Hepatocyte (in vitro differentiated cells): ENCODE data around the gene SH3GL2. TPM values are rescaled to one million over a fixed set of nuclear protein-coding genes. Genes with fewer than 3 reads are reported as not detected.
"Not testable (repeated sequence)": the region's sequence is repeated elsewhere in the genome, so short reads cannot be mapped to it uniquely, and the experiment has no call there.

ENCODE experiments used
- DNase-seq: peaks from one replicate; pipeline ENCODE4 v3.0.0-alpha.2; 2016; ENCODE audit warnings: low spot score
- H2AFZ ChIP-seq: fragments of 200-600 bp; sonication (generic); 2 replicates; pipeline ENCODE4 v1.6.0; 2016; ENCODE audit warnings: antibody characterized with exemption, mild to moderate bottlenecking
- H3K27ac ChIP-seq: fragments of 200-600 bp; sonication (generic); 2 replicates; pipeline ENCODE4 v1.5.1; 2016; ENCODE audit warnings: mild to moderate bottlenecking
- H3K27me3 ChIP-seq: fragments of 200-600 bp; sonication (generic); 2 replicates; pipeline ENCODE4 v1.6.1; 2016
- H3K36me3 ChIP-seq: fragments of 200-600 bp; sonication (generic); replicated peaks from 2 replicates; pipeline ENCODE4 v1.5.1; 2016; ENCODE audit warnings: low read depth; ENCODE audit not compliant: insufficient read depth
- H3K4me1 ChIP-seq: fragments of 200-600 bp; sonication (generic); 2 replicates; pipeline ENCODE4 v1.5.1; 2016; ENCODE audit warnings: mild to moderate bottlenecking, moderate library complexity; ENCODE audit not compliant: insufficient read depth
- H3K4me2 ChIP-seq: fragments of 200-600 bp; sonication (generic); 2 replicates; pipeline ENCODE4 v1.6.0; 2016
- H3K4me3 ChIP-seq: fragments of 200-600 bp; sonication (generic); 2 replicates; pipeline ENCODE4 v1.5.1; 2016; ENCODE audit warnings: mild to moderate bottlenecking
- H3K79me2 ChIP-seq: fragments of 200-600 bp; sonication (generic); 2 replicates; pipeline ENCODE4 v1.6.0; 2017; ENCODE audit warnings: mild to moderate bottlenecking
- H3K9me2 ChIP-seq: fragments of 200-600 bp; sonication (generic); replicated peaks from 2 replicates; pipeline ENCODE4 v1.6.0; 2017; ENCODE audit warnings: mild to moderate bottlenecking; ENCODE audit not compliant: insufficient read depth
- H3K9me3 ChIP-seq: fragments of 200-600 bp; sonication (generic); 2 replicates; pipeline ENCODE4 v1.5.1; 2016; ENCODE audit warnings: low read depth, mild to moderate bottlenecking
- H4K20me1 ChIP-seq: fragments of 200-600 bp; sonication (generic); 2 replicates; pipeline ENCODE4 v1.6.0; 2016; ENCODE audit warnings: mild to moderate bottlenecking; ENCODE audit not compliant: insufficient read depth, poor library complexity, severe bottlenecking
- EZH2 ChIP-seq: fragments of 200-600 bp; sonication (generic); IDR thresholded peaks from 2 replicates; pipeline ENCODE4 v1.6.1; 2016; ENCODE audit warnings: antibody characterized with exemption, mild to moderate bottlenecking, borderline replicate concordance
- EZH2phosphoT487 ChIP-seq: fragments of 200-600 bp; sonication (generic); IDR thresholded peaks from one replicate; pipeline ENCODE4 v1.6.1; 2018; ENCODE audit warnings: antibody characterized with exemption, mild to moderate bottlenecking, low read depth, moderate library complexity; ENCODE audit not compliant: unreplicated experiment, severe bottlenecking
- WGBS: methylation state at CpG from one replicate; pipeline ENCODE4 v1.1.6; 2016; ENCODE audit warnings: low lambda C conversion rate; ENCODE audit errors: missing lambda C conversion rate; 5-methylcytosine and 5-hydroxymethylcytosine counted together
- polyA plus RNA-seq: library from polyadenylated mRNA; unstranded; fragments of >200 nt; fragmentation: Nextera tagmentation; extraction: Ambion mirVana; gene quantifications from 2 replicates; pipeline ENCODE4 v1.2.1, GENCODE V29; 2016
- total RNA-seq: library from RNA; depleted of rRNA; stranded (reverse); fragments of >200 nt; gene quantifications from 2 replicates; pipeline ENCODE4 v1.2.3, GENCODE V29; 2014
- TF ChIP-seq, protein P1 (sequence below): fragments of 200-600 bp; sonication (generic); IDR thresholded peaks from 2 replicates; pipeline ENCODE4 v1.5.1; 2016; ENCODE audit warnings: antibody characterized with exemption, mild to moderate bottlenecking; ENCODE audit not compliant: poor library complexity

The SH3GL2 gene
- total and polyA plus RNA-seq, 2 experiments from 2014 or later, result 2.8 to 5.8 TPM

DNA sequence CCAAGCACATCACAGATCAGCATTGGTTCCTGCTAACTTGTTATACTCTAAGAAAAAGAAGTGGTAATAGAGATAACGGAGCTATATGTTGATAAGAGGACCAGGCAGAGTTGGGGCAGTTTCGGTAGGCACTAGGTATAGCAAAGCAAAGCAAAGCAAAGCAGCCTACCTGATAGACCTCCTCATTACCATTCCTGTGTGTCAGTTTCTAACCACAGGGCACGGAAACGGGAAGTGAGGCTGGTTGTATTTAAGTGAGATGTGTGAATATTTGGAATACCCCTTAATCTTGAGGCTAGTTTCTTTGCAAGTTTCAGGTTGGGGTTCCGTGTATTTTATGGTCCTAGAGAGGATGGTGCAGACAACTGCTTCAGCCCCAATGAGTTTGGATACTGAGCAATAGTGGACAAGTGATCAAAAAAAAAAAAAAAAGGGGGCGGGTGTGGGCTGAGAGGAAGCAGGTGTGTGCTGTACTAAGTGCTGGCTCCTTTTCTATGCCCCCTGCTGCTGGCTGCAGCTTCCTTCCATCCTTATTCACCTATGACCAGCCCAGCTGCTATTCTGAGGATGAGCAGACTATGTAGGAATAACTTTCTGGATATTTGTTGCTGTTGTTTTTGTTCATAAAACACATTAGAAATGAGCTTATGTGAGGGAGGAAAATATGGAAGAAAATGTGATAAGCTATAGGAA, 183.3 kb downstream of the SH3GL2 start:
- TF ChIP-seq EZH2, result no peak
- TF ChIP-seq, protein P1, sequence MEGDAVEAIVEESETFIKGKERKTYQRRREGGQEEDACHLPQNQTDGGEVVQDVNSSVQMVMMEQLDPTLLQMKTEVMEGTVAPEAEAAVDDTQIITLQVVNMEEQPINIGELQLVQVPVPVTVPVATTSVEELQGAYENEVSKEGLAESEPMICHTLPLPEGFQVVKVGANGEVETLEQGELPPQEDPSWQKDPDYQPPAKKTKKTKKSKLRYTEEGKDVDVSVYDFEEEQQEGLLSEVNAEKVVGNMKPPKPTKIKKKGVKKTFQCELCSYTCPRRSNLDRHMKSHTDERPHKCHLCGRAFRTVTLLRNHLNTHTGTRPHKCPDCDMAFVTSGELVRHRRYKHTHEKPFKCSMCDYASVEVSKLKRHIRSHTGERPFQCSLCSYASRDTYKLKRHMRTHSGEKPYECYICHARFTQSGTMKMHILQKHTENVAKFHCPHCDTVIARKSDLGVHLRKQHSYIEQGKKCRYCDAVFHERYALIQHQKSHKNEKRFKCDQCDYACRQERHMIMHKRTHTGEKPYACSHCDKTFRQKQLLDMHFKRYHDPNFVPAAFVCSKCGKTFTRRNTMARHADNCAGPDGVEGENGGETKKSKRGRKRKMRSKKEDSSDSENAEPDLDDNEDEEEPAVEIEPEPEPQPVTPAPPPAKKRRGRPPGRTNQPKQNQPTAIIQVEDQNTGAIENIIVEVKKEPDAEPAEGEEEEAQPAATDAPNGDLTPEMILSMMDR, result no peak
- TF ChIP-seq EZH2phosphoT487, result no peak
- no peaks in the 10 kb centered on the region for H3K4me1 ChIP-seq
- H4K20me1 ChIP-seq, result no peaks in the 10 kb centered on the region
- H3K9me3 ChIP-seq, result no peaks in the 10 kb centered on the region
- 65% methylated on average over 6 of the region's 6 CpGs for WGBS
- no peaks in the 10 kb centered on the region for H3K79me2 ChIP-seq
- H3K4me3 ChIP-seq, result no peak overlapping the region
- no peak overlapping the region for H2AFZ ChIP-seq
- no peaks in the 10 kb centered on the region for H3K27me3 ChIP-seq
- H3K4me2 ChIP-seq, result no peak overlapping the region
- no peak overlapping the region for H3K27ac ChIP-seq
- H3K9me2 ChIP-seq, result no peaks in the 10 kb centered on the region
- H3K36me3 ChIP-seq, result no peaks in the 10 kb centered on the region
- DNase-seq, result no peak

DNA sequence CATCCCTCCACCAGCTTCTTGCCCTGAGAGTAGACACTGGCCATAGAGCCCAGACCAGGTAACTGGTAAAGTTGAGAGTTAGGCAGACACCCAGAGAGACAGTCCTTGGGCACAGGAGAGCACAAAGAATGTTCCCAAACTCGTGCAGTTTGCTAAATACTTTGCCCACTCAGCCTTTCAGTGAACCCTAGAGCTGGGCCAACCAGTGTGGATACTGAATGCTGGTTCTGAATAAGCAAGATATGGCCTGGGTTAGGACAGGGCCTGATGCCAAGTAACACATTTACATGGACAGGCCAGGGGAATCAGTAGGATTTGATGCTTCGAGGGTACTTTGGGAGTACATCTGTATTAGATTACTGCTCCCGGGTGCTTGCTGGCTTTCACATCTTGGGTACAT, 185.4 kb downstream of the SH3GL2 start:
- no peaks in the 10 kb centered on the region for H4K20me1 ChIP-seq
- WGBS, result 74% methylated on average over 3 of the region's 3 CpGs
- H3K27me3 ChIP-seq, result no peaks in the 10 kb centered on the region
- no peaks in the 10 kb centered on the region for H3K9me2 ChIP-seq
- no peak overlapping the region for H3K4me3 ChIP-seq
- H3K36me3 ChIP-seq, result no peaks in the 10 kb centered on the region
- no peaks in the 10 kb centered on the region for H3K79me2 ChIP-seq
- no peak overlapping the region for H3K4me2 ChIP-seq
- H3K4me1 ChIP-seq, result no peaks in the 10 kb centered on the region
- TF ChIP-seq EZH2, result no peak
- TF ChIP-seq, protein P1, result no peak
- no peak for TF ChIP-seq EZH2phosphoT487
- H2AFZ ChIP-seq, result no peak overlapping the region
- DNase-seq, result no peak
- no peaks in the 10 kb centered on the region for H3K9me3 ChIP-seq
- no peak overlapping the region for H3K27ac ChIP-seq

DNA sequence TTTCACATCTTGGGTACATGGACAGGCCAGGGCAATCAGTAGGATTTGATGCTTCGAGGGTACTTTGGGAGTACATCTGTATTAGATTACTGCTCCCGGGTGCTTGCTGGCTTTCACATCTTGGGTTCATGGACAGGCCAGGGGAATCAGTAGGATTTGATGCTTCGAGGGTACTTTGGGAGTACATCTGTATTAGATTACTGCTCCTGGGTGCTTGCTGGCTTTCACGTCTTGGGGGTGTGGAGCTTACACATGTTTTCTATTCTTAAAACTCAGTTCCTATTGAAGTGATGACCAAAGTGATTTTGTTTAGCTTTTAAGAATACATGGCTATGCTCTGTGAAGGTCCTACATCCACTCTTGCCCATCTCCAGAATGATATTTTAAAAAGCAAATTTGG, 186.3 kb downstream of the SH3GL2 start:
- H3K36me3 ChIP-seq, H2AFZ ChIP-seq, H3K79me2 ChIP-seq, H3K27ac ChIP-seq, H3K4me1 ChIP-seq, H3K9me3 ChIP-seq, H3K9me2 ChIP-seq, DNase-seq, H3K27me3 ChIP-seq, H3K4me3 ChIP-seq, H3K4me2 ChIP-seq, H4K20me1 ChIP-seq: not testable (repeated sequence)
- 55% methylated on average over 4 of the region's 4 CpGs for WGBS

DNA sequence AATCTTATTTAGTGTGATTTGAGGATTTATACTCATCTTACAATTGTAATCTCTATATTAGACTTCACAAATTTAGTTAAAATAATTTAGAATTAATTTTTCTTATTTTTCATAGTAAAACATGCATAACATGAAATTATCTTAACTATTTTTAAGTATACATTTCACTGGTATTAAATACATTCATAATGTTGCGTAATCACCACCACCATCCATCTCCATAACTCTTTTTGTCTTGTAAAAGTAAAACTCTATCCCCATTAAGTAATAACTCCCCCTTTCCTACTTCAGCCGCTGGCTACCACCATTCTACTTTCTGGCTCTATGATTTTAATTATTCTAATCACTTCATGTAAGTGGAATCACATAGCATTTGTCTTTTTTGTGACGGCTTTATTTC, 193.4 kb downstream of the SH3GL2 start:
- Histone ChIP-seq H3K27ac (no peak overlapping the region), H3K36me3 (no peaks in the 10 kb centered on the region), H3K9me2 (no peaks in the 10 kb centered on the region), H3K9me3 (no peaks in the 10 kb centered on the region), H3K4me2 (no peak overlapping the region), H3K27me3 (peaks cover 4% of the 10 kb centered on the region), H3K79me2 (no peaks in the 10 kb centered on the region), H3K4me3 (no peak overlapping the region), H3K4me1 (no peaks in the 10 kb centered on the region), H4K20me1 (no peaks in the 10 kb centered on the region), H2AFZ (no peak overlapping the region)
- WGBS, result 92% methylated on average over 3 of the region's 3 CpGs
- no peak for DNase-seq
- no peak for TF ChIP-seq EZH2phosphoT487
